ENCODE data around the gene EFCAB6. TPM values are rescaled to one million over a fixed set of nuclear protein-coding genes. Genes with fewer than 3 reads are reported as not detected.
"Not testable (repeated sequence)": the region's sequence is repeated elsewhere in the genome, so short reads cannot be mapped to it uniquely, and the experiment has no call there.

EFCAB6 gene
- total RNA-seq, 1 donor from 2014 or later, result 0.26 TPM

- no peak for DNase-seq (ENCODE audit: low read depth, low spot score)
Observed at GRCh38 chr22:43723816-43724215, 88.3 kb downstream of the EFCAB6 start.

- no peak for DNase-seq (ENCODE audit: low read depth, low spot score)
Observed at GRCh38 chr22:43722444-43722843, 89.7 kb downstream of the EFCAB6 start.

- DNase-seq (ENCODE audit: low read depth, low spot score), result no peak
Observed at GRCh38 chr22:43720716-43721115, 91.4 kb downstream of the EFCAB6 start.

DNA sequence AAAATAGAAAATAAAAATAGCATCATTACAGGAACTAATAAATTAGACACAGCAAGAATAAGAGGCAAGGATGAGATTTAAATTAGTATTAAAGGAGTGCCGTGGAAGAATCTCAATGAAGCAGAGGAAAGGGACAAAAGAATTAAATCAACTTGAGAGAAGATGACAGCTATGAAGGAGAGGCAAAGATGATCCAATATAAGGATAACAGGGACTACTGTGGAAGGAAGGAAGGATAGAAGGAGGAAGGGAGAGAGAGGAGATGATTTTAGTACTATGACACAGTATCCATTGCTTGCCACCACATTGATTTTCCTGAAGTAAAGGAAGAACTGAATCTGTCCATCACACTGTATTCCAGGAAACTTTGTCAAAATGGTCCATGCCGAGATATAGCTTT is 98.0 kb downstream of the EFCAB6 start:
- DNase-seq (ENCODE audit: low read depth, low spot score), result no peak

- no peak for DNase-seq (ENCODE audit: low read depth, low spot score)
Observed at GRCh38 chr22:43711681-43712080, 100.4 kb downstream of the EFCAB6 start.

DNA sequence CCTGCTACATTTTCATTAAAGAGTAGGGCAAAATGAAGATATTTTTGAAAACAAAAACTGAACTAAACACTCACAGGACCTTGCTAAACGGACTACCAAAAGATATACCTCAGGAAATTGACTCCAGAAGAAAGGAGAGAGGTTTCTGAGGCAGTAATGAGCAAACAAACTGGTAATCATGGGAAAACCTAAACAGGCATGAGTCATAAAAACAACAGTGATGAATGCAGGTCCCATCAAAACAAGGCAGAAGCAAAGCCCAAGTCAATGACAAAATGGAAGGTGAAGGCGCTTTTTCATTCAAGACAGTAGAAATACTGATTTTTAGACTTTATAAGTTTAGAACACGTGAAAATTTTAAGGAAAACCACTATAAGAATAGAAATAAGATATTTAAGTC is 104.5 kb downstream of the EFCAB6 start:
- no peak for DNase-seq (ENCODE audit: low read depth, low spot score)

GRCh38 chr22:43706571-43707328 is 105.4 kb downstream of the EFCAB6 start:
- DNase-seq (ENCODE audit: low read depth, low spot score), result no peak

GRCh38 chr22:43706151-43706550 is 106.0 kb downstream of the EFCAB6 start:
- DNase-seq (ENCODE audit: low read depth, low spot score), result no peak

- no peak for DNase-seq (ENCODE audit: low read depth, low spot score)
Observed at GRCh38 chr22:43704051-43704450, 108.1 kb downstream of the EFCAB6 start.

DNA sequence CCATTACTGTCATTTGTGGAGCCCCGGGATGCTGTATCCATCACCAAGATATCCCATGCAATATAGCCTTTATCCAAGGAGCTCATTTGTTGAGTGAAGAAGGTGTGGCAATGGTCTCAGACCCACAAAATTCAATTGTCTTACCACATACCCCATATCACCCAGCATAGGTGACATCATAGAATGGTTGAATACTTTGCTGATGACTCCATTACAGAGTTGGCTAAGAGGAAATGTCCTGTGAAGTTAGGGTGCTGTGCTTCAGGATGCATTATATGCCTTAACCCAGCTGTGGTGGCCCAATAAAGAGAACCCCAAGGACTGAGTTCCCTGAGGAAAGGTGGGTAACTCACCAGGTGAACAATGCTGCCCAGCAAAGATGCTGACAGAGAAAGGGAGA is 113.7 kb downstream of the EFCAB6 start:
- DNase-seq (ENCODE audit: low read depth, low spot score), result no peak

- no peak for DNase-seq (ENCODE audit: low read depth, low spot score)
Observed at GRCh38 chr22:43697894-43698293, 114.2 kb downstream of the EFCAB6 start.

DNA sequence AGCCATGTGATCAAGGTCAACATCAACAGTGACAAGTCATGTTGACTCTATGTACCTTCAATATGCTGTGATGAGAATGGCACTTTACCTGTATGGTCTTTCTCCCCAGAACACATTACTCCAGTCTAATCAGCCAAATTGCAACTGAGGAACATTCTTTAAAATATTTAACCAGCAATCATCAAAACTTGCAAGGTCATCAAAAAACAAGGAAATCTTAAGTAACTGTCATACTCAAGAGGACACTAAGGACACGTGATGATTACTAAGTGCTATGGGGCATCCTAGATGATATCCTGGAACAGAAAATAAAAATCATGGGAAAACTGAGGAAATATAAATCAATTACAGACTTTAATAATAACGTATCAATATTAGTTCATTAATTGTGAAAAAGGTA is 118.9 kb downstream of the EFCAB6 start:
- no peak for DNase-seq (ENCODE audit: low read depth, low spot score)

DNA sequence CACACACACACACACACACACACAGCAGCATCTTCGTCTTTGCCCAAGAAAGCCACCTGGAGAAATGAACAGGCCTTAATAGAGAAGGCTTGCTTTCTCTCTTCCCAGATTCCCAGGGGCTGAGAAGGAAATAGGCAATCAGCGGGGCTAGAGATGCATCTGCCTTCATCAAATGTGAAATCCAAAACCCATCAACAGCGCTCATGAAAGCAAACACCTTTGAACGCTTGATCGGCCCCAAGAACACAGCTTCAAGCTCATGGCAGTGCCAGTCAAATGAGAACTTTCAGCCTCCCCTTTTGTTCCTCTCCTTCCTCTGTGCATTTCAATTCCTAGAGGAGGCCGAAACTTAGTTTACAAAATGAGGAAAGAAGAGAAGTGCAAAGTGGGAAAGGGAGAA is 122.7 kb downstream of the EFCAB6 start:
- no peak for DNase-seq (ENCODE audit: low read depth, low spot score)

DNA sequence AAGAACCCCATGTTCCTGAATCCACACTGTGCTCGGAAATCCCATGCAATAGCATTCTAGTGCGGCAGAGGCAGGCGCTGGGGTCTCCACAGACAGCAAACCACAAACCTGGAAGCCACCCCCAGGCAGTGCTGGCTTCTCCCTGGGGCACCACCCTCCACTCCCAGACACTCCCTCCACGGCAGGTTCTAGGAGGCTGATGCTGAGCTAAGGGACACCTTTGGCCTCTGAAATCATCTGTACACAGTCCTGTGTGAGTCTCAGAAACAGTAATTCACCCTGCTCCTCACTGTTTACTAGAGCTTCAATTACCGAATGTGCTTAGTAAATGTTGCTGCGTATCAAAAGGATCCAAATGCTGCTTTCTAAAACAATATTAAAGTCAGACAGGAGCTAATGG is 129.3 kb downstream of the EFCAB6 start:
- DNase-seq (ENCODE audit: low read depth, low spot score), result no peak

DNA sequence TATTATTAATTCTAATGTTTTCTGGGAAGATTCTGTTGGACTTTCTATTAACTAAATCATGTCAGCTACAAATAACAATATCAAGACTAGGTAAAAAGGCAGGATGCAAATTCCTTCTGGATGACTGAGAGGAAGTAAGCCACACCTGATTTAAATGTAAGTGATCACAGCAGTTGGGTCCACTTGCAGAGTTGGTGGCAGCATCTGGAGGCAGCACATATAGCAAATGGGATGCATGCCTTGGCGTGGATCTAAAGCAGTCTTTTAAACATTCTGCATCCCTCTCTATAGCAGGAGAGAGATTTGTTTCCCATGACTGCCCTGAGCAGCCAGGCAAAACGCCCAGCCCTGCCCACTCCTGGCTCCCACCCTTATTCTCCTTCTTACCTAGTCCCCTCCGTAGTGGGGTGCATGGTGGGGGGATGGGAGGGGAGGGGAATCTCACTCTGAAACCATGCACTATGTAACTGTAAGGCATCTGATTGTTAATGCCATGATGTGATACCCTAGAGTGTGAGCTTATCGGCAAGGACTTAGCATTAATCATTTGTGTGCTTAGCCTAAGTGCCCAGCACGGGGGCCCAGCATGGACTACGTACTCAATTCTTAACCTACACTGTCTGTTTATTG is 130.3 kb downstream of the EFCAB6 start:
- DNase-seq (ENCODE audit: low read depth, low spot score), result no peak

DNA sequence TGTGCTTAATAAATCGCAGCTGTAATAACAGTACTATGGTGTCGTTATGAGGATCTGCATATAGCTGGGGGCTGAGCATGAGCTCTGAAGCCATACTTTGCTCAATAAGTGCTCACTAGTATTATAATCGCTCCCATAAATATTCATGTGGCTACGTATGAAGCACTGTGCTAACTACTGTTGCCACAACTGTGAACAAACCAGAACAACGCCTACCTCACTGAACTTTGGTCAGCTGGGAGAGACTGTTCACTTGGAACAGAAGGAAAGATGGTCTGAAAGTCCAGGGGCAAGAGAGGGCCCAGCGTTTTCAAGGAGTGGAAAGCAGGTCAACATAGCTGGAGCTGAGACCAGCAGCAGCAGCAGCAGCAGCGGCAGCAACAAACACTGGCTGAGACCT is 141.6 kb downstream of the EFCAB6 start:
- DNase-seq (ENCODE audit: low read depth, low spot score), result no peak

GRCh38 chr22:43669190-43669589 is 142.9 kb downstream of the EFCAB6 start:
- no peak for DNase-seq (ENCODE audit: low read depth, low spot score)

DNA sequence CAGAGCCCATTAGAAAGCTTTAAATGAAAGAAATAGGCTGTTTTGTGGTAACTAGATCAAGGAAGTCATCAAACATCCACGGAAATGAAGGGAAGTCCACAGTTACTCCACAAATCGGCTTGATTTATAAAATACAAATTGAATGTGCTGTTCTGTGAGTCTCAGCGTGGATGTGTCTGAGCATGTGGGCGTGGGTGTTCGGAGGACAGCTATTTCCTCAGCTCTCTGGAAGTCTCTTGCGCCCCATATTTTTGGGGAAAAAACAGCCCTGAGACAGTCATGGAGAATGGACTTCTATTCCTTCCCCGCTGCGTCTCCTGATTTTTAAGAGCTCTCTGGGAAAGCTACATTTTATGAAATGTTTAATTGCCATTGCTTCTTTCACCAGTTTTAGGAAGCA is 144.4 kb downstream of the EFCAB6 start:
- DNase-seq (ENCODE audit: low read depth, low spot score), result no peak

GRCh38 chr22:43666457-43666856 is 145.6 kb downstream of the EFCAB6 start:
- DNase-seq (ENCODE audit: low read depth, low spot score), result no peak

DNA sequence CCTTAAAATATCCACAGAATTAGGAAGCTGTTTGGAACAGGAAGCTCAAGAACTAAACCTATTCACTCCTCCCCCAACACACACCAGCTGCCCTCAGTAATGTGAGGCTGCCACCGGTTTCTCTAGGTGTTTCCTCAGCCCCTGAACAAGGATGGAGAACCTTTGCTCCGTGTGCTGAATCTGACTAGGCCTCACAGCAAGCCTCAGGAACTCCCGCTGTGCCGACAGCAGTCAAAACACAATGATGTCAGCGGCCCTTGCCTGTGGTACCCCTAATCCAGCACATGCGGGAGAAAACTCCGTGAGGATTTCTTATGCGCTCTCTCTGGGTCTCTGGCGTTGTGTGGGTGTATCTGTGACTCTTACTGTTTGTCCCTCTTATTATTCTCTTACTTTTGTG is 153.3 kb downstream of the EFCAB6 start:
- DNase-seq (ENCODE audit: low read depth, low spot score), result no peak

DNA sequence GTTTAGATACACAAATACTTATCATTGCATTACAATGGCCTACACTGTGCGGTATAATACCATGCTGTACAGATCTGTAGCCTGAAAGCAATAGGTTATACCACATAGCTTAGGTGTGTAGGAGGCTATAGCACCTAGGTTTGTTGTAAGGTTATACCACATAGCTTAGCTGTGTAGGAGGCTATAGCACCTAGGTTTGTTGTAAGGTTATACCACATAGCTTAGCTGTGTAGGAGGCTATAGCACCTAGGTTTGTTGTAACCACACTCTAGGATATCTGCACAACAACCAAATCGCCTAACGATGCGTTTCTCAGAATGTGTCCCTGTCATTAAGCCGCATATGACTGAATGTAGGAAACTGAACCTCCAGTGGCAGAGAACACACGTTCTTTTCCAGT is 155.5 kb downstream of the EFCAB6 start:
- not testable (repeated sequence) for DNase-seq (ENCODE audit: low read depth, low spot score)

DNA sequence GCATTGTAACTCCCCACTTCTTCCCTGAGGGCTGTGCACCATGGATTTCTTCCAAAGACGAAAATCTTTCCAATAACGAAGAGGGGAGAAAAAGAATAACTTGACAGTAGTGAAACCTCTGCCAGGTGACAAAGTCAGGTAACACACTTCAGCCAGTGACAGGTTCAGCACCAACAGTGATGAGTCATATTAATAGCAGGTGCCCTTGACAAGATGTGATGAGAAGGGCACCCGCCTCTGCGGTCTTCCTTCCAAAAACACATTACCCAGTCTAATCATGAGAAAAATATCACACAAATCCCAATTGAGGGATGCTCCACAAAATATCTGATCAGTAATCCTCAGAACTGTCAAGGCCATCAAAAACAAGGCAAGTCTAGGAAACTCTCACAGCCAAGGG is 157.8 kb downstream of the EFCAB6 start:
- DNase-seq (ENCODE audit: low read depth, low spot score), result no peak

- DNase-seq (ENCODE audit: low read depth, low spot score), result no peak
Observed at GRCh38 chr22:43652845-43653244, 159.3 kb downstream of the EFCAB6 start.
